ENCODE data around the gene RTP1. TPM values are rescaled to one million over a fixed set of nuclear protein-coding genes. Genes with fewer than 3 reads are reported as not detected.
A peak's percentile ranks its signal among the peaks of the same experiment; 100 is the strongest.

The RTP1 gene
- total and polyA plus RNA-seq, 8 donors: not detected

GRCh38 chr3:187207624-187208023 lies 10.3 kb downstream of the RTP1 start:
- peak overlapping the region in 1 of 5 donors; percentile 36 for H3K27ac ChIP-seq
- H3K9me3 ChIP-seq: no peaks in the 10 kb centered on the region
- no peak for TF ChIP-seq CTCF (IDR thresholded peaks at IDR 0.05)
- no peak for TF ChIP-seq POLR2AphosphoS5 (IDR thresholded peaks at IDR 0.05)
- TF ChIP-seq POLR2A (IDR thresholded peaks at IDR 0.05): no peak
- H3K4me3 ChIP-seq: no peak overlapping the region
- H3K27me3 ChIP-seq: no peaks in the 10 kb centered on the region
- peaks cover 12 to 48% (median 18%) of the 10 kb centered on the region in 4 donors for H3K4me1 ChIP-seq
- H3K36me3 ChIP-seq: no peaks in the 10 kb centered on the region
- intact Hi-C loops (cut with DNase I; ENCODE audit: low total_unique reads): no loop called here
- DNase-seq: no peak

- Histone ChIP-seq H3K36me3 (no peaks in the 10 kb centered on the region), H3K27me3 (no peaks in the 10 kb centered on the region), H3K4me1 (peaks cover 12 to 48% (median 18%) of the 10 kb centered on the region in 4 donors), H3K9me3 (no peaks in the 10 kb centered on the region), H3K4me3 (no peak overlapping the region), H3K27ac (peak overlapping the region in 1 of 5 donors; percentile 36)
- WGBS, 5 donors: 36 to 71% (median 55%) methylated on average over 1 of the region's 1 CpG
- intact Hi-C loops (cut with DNase I; ENCODE audit: low total_unique reads): no loop called here
- DNase-seq: peak in 1 of 2 donors; percentile 30
- TF ChIP-seq CTCF (IDR thresholded peaks at IDR 0.05) (no peak), POLR2AphosphoS5 (IDR thresholded peaks at IDR 0.05) (no peak), POLR2A (IDR thresholded peaks at IDR 0.05) (no peak), EP300 (IDR thresholded peaks at IDR 0.05) (no peak)
These were observed 10.9 kb downstream of the RTP1 start for GRCh38 chr3:187208159-187208558.

- intact Hi-C loops (cut with DNase I; ENCODE audit: low total_unique reads): no loop called here
- H3K36me3 ChIP-seq: no peaks in the 10 kb centered on the region
- TF ChIP-seq POLR2A (IDR thresholded peaks at IDR 0.05) (no peak), CTCF (IDR thresholded peaks at IDR 0.05) (no peak), EP300 (IDR thresholded peaks at IDR 0.05) (no peak), POLR2AphosphoS5 (IDR thresholded peaks at IDR 0.05) (no peak)
- no peak for DNase-seq
- no peaks in the 10 kb centered on the region for H3K27me3 ChIP-seq
- no peak overlapping the region for H3K4me3 ChIP-seq
- H3K4me1 ChIP-seq: peaks cover 12 to 48% (median 18%) of the 10 kb centered on the region in 4 donors
- H3K9me3 ChIP-seq: no peaks in the 10 kb centered on the region
- H3K27ac ChIP-seq: no peak overlapping the region
These were observed 12.2 kb downstream of the RTP1 start for GRCh38 chr3:187209491-187209890.

- peaks cover 12 to 48% (median 18%) of the 10 kb centered on the region in 4 donors for H3K4me1 ChIP-seq
- 46 to 84% (median 72%) methylated on average over 1 of the region's 1 CpG for WGBS, 5 donors
- no peak for DNase-seq
- no peak overlapping the region for H3K4me3 ChIP-seq
- no peak overlapping the region for H3K27ac ChIP-seq
- no peaks in the 10 kb centered on the region for H3K9me3 ChIP-seq
- H3K27me3 ChIP-seq: no peaks in the 10 kb centered on the region
- no peaks in the 10 kb centered on the region for H3K36me3 ChIP-seq
- TF ChIP-seq POLR2A (IDR thresholded peaks at IDR 0.05) (no peak), EP300 (IDR thresholded peaks at IDR 0.05) (no peak), POLR2AphosphoS5 (IDR thresholded peaks at IDR 0.05) (no peak)
- intact Hi-C loops (cut with DNase I; ENCODE audit: low total_unique reads): no loop called here
These were observed 12.8 kb downstream of the RTP1 start for GRCh38 chr3:187210091-187210490.

- 45 to 54% (median 48%) methylated on average over 6 of the region's 6 CpGs for WGBS, 5 donors
- peak in 1 of 2 donors; percentile 20 for DNase-seq
- Histone ChIP-seq H3K4me1 (peaks cover 12 to 48% (median 18%) of the 10 kb centered on the region in 4 donors), H3K4me3 (no peak overlapping the region), H3K9me3 (no peaks in the 10 kb centered on the region), H3K27me3 (no peaks in the 10 kb centered on the region), H3K36me3 (no peaks in the 10 kb centered on the region), H3K27ac (peak overlapping the region in 1 of 5 donors; percentile 8)
- no peak for TF ChIP-seq EP300 (IDR thresholded peaks at IDR 0.05)
- TF ChIP-seq POLR2AphosphoS5 (IDR thresholded peaks at IDR 0.05): no peak
- TF ChIP-seq CTCF (IDR thresholded peaks at IDR 0.05): no peak
- intact Hi-C loops (cut with DNase I; ENCODE audit: low total_unique reads): no loop called here
These were observed 13.4 kb downstream of the RTP1 start for GRCh38 chr3:187210545-187211327.
